Hematopoietic multipotent progenitor cell (in vitro differentiated cells): ENCODE results near the gene PPM1H. TPM values are rescaled to one million over a fixed set of nuclear protein-coding genes. Genes with fewer than 3 reads are reported as not detected.
A peak's percentile ranks its signal among the peaks of the same experiment; 100 is the strongest.

Experiments used
- DNase-seq, 3 donors: peaks; one replicate each; pipeline ENCODE4 v3.0.0-alpha.2; 2011 to 2015; ENCODE audit warnings: low read depth in 2 of 3, low spot score in 2 of 3
- total RNA-seq: library from RNA; depleted of rRNA; stranded (reverse); fragments of >200 nt; gene quantifications from one replicate; pipeline ENCODE4 v1.2.3, GENCODE V29; 2012

PPM1H gene
- total RNA-seq, 1 donor: 15.1 TPM

GRCh38 chr12:62803756-62804155 lies 131.2 kb downstream of the PPM1H start:
- no peak for DNase-seq

DNA sequence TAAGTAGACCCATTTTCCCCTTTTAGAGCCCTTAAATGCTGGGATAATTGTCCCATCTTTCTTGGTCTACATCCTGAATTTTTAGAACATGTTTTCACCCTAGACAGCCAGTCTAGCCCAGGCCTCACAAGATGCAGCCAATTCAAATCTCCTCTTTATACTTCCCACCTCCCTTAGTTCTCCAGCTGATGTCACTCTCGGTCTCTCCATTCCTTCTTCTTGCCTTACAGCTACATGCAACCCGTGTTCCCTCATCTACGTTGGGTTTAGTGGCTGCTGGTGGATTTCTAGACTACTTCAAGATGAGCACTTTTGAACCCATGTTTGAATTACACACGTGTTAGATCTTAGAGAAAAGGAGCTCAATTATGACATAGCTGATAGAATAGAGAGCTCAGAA lies 132.0 kb downstream of the PPM1H start:
- peak in 2 of 3 donors; percentile 27 to 72 for DNase-seq

GRCh38 chr12:62802321-62802720 lies 132.6 kb downstream of the PPM1H start:
- DNase-seq: no peak

- DNase-seq: no peak
Observed at GRCh38 chr12:62801796-62802195, 133.2 kb downstream of the PPM1H start.

- no peak for DNase-seq
Observed at GRCh38 chr12:62800707-62801400, 134.1 kb downstream of the PPM1H start.

DNA sequence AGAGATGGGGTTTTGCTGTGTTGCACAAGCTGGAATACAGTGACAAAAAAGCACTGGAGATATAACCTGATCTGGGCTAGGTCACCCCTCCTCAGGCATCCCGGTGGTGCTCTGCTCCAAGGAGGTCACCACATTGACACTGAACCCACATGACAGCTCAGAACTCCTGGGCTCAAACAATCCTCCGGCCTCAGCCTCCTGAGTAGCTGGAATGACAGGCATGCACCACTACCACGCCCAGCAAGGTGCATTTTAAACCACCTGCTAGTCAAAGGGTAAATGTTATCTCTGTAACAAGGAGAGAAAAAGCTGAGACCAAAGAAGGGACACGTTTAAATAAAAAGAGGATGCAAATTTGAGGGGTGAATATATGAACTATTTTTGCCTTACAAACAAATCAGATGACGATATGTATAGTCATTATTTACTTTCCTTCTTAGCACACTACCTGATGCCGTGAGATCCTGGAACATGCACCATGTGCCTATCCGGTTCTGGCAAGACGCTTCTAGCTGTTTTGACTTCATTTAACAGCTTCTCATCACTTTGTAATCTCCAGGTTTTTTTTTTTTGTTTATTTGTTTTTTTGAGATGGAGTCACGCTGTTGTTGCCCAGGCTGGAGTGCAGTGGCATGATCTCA lies 135.1 kb downstream of the PPM1H start:
- DNase-seq: no peak

DNA sequence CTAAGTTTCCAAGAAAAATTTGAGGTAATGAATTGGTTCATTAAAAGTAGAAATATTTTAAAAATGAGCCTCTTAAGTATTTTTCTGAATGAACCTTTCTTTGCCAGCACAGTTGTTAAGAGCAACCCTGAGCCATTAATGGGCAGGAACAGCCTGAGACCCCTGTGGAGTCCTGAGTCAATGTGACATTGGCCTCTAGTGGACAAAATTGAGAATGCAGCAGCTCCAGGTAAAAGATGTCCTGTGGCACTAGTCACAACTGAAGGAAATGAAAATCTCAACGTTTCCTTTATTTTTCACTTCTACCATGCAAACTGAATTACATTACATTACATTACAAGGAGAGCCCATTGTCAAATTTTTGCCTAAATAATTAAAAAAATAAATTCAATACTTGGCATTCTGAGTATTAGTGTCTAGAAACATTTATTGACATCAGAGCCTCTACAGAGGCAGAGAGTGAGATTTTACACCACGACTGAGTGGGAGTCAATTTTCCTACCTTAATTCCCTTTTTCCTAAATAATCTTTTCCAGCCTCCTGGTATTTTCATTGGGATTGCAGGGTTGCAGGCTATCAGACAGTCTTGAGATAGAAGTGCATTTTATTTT lies 135.7 kb downstream of the PPM1H start:
- DNase-seq: peak; percentile 16 to 84 (median 61)

DNA sequence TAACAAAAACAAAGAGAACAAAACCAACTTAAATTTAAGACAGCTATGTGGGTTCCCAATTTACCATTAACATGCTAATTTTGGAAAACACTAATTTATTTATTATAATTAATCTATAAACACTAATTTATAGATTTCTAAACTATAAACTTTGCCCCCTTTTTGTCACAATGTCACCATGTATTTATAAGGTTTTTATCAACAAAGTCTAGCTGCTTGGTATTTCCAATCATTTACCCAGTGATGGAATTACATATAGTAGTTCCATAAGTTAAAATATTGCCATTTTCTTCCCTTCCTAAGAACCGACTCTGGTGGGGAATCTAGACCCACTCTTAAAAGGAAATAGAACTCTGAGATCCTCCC lies 140.7 kb downstream of the PPM1H start:
- no peak for DNase-seq

- DNase-seq: peak; percentile 50 to 82 (median 67)
Observed at GRCh38 chr12:62793256-62794217, 141.4 kb downstream of the PPM1H start.

GRCh38 chr12:62792236-62792870 lies 142.6 kb downstream of the PPM1H start:
- DNase-seq: no peak

DNA sequence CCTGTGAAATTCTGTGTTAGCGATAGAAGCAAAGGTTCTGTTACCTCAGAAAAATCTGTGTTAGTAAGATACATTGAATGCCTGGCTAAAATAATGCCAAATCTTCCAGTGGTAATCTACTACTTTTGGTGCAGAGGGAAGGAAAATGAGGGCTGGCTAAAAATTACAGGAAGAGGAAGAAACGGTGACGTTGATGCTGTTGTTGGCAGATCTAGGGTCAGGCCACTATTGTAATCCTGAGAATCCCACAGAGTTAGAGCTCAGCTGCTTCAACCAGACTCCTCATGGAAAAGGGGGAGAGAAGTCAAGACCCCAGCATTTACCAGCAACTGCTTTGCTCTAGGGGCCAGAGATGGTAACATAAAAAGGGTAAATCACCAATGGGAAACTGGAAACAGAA lies 145.1 kb downstream of the PPM1H start:
- DNase-seq: no peak

GRCh38 chr12:62787611-62788010 lies 147.3 kb downstream of the PPM1H start:
- no peak for DNase-seq

- DNase-seq: no peak
Observed at GRCh38 chr12:62787023-62787422, 147.9 kb downstream of the PPM1H start.

DNA sequence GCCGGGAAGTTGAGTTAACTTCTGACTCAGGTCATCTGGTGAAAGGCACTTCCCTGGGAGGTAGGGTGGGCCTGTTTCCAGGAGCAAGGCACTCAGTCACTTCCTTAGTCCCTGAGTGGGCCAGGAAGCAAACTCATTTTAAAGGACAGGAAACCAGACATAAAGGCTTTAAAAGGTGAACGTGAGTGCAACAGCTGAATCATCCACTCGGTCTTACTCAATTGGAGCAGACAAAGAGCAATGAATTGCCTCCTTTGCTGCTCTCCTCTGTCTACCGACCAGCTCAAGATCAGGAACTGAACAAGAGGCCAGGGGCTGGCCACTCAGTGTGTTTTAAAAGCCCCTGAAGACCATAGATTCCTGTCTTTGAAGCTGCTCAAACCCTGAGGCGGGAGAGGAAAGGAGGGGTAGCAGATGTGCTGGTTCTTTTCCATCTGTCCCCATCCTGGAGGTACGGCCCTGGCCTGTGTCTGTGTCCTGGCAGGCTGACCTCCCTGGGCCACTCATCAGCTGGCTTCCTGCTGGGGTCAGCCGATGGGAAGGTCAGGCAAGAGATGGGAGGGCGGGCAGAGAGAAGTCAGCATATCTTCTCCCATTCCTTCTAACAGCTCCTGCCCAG lies 148.9 kb downstream of the PPM1H start:
- peak in 2 of 3 donors; percentile 37 to 39 for DNase-seq

DNA sequence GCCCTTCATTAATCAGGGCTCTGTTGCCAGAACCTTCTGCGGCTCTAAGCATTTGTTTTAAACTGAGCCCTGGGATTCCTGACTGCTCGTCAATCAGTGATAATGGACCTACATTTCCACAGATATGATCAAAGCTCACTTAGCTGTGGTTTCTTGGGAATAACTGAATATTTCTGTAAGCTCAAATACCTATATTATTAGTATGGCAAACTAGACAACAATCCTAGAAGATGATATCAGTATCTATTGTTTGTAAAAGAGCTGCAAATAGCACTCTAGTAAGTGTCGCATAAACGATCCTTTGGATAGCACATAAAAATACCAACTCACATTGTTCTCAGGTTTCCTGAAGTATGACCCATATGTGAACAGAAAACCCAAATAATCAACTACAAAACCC lies 150.4 kb downstream of the PPM1H start:
- DNase-seq: no peak

- no peak for DNase-seq
Observed at GRCh38 chr12:62783881-62784280, 151.1 kb downstream of the PPM1H start.

GRCh38 chr12:62781136-62781880 lies 153.6 kb downstream of the PPM1H start:
- no peak for DNase-seq

DNA sequence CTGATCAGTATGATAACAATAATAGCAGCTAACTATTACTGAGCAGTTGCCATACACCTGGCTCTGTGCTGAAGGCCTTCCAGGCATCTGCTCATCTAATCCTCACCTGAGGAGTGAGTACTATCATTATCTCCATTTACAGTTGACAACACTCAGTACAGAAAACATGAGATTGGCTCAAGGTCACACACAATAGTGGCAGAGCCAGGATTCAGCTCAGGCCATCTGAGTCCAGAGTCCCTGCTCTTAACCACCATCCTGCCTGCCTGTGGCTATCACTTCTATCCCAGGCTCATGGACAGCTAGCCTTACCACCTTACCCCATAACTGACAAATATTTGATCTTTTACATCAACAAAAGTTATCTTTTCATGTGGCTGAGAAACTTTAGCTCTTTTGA lies 155.5 kb downstream of the PPM1H start:
- no peak for DNase-seq

DNA sequence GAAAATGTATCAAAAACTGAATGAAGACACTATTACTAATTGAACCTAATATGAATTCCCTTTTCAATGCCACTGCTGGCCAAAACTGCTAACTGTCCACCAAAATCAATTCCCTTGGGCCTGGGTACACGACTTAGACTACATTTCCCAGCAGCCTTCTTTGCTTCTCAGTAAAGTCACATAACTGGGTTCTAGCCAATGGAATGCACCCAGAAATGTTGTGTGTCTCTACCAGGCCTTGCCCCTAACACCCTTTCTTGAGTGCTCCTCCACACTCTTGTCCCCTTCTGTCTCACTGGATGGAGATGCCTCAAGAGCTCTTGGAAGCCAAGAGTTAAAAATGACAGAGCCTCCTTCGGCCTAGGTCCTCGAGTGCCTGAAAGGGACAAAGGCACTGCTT lies 156.8 kb downstream of the PPM1H start:
- DNase-seq: no peak
